A549 (cell line): ENCODE measurements around the gene PSME3.

ENCODE experiments used
- CBX2 ChIP-seq: fragments of 200-600 bp; sonication (generic); IDR thresholded peaks from 2 replicates; pipeline ENCODE4 v1.6.1; 2016; ENCODE audit warnings: low read depth, mild to moderate bottlenecking, borderline replicate concordance
- CEBPB ChIP-seq, 2 experiments: fragments of >200 bp in 1 of 2; sonication (Bioruptor Twin) in 1 of 2; formaldehyde crosslinking in 1 of 2; IDR thresholded peaks; 2 replicates each; pipeline ENCODE4 v1.6.1; 2012 to 2016
- CHD2 ChIP-seq: fragments of 150-350 bp; IDR thresholded peaks from 2 replicates; pipeline ENCODE4 v1.6.1; 2014; ENCODE audit warnings: low read length; ENCODE audit not compliant: partially characterized antibody
- EP300 ChIP-seq, 2 experiments: fragments of >200 bp; sonication (Bioruptor Twin); formaldehyde crosslinking; IDR thresholded peaks; 2 replicates in 1 of 2; 3 replicates in 1 of 2; pipeline ENCODE4 v1.6.1; 2016 to 2017
- JUN ChIP-seq, 2 experiments: fragments of >200 bp; sonication (Bioruptor Twin); formaldehyde crosslinking; IDR thresholded peaks; 2 replicates in 1 of 2; 3 replicates in 1 of 2; pipeline ENCODE4 v1.6.1; 2016 to 2017
- POLR2A ChIP-seq: IDR thresholded peaks from 2 replicates; pipeline ENCODE4 v1.6.1; 2012; ENCODE audit warnings: mild to moderate bottlenecking, low read length
- ZC3H11A ChIP-seq: fragments of 450-650 bp; IDR thresholded peaks from 2 replicates; pipeline ENCODE4 v1.6.1; 2014; ENCODE audit warnings: antibody characterized with exemption, mild to moderate bottlenecking
- TF ChIP-seq, protein P1 (sequence below): fragments of >200 bp; sonication (Bioruptor Twin); formaldehyde crosslinking; IDR thresholded peaks from 3 replicates; pipeline ENCODE4 v1.5.1; 2016
- TF ChIP-seq, protein P2 (sequence below): fragments of 200-600 bp; sonication (generic); IDR thresholded peaks from 2 replicates; pipeline ENCODE4 v1.6.1; 2016; ENCODE audit warnings: antibody characterized with exemption, mild to moderate bottlenecking, moderate library complexity
- TF ChIP-seq, protein P3 (sequence below): IDR thresholded peaks from 2 replicates; pipeline ENCODE4 v1.6.1; 2012

DNA sequence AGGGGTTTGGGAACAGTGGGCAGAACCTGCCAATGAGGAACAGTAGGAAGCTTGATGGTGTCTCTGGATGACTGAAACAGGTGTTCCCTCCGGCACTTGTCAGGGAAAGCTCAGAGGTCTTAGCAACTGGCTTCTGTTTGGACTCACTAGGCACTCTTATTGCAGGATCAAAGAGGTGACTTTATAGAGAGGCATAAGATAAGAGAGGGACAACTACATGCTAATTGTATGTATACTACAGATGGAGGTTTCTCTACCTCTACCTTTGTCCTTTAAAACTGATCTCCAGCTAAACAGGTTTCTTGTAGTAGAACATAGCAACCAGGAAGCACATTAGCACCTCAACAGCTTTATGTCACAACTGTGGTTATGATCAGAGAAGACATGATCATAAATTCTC is 26.9 kb upstream of the PSME3 start:
- TF ChIP-seq, protein P1, sequence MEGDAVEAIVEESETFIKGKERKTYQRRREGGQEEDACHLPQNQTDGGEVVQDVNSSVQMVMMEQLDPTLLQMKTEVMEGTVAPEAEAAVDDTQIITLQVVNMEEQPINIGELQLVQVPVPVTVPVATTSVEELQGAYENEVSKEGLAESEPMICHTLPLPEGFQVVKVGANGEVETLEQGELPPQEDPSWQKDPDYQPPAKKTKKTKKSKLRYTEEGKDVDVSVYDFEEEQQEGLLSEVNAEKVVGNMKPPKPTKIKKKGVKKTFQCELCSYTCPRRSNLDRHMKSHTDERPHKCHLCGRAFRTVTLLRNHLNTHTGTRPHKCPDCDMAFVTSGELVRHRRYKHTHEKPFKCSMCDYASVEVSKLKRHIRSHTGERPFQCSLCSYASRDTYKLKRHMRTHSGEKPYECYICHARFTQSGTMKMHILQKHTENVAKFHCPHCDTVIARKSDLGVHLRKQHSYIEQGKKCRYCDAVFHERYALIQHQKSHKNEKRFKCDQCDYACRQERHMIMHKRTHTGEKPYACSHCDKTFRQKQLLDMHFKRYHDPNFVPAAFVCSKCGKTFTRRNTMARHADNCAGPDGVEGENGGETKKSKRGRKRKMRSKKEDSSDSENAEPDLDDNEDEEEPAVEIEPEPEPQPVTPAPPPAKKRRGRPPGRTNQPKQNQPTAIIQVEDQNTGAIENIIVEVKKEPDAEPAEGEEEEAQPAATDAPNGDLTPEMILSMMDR: no peak
- no peak for TF ChIP-seq POLR2A
- no peak for TF ChIP-seq EP300 (IDR thresholded peaks at IDR 0.05)
- TF ChIP-seq JUN (IDR thresholded peaks at IDR 0.05): no peak
- TF ChIP-seq, protein P2, sequence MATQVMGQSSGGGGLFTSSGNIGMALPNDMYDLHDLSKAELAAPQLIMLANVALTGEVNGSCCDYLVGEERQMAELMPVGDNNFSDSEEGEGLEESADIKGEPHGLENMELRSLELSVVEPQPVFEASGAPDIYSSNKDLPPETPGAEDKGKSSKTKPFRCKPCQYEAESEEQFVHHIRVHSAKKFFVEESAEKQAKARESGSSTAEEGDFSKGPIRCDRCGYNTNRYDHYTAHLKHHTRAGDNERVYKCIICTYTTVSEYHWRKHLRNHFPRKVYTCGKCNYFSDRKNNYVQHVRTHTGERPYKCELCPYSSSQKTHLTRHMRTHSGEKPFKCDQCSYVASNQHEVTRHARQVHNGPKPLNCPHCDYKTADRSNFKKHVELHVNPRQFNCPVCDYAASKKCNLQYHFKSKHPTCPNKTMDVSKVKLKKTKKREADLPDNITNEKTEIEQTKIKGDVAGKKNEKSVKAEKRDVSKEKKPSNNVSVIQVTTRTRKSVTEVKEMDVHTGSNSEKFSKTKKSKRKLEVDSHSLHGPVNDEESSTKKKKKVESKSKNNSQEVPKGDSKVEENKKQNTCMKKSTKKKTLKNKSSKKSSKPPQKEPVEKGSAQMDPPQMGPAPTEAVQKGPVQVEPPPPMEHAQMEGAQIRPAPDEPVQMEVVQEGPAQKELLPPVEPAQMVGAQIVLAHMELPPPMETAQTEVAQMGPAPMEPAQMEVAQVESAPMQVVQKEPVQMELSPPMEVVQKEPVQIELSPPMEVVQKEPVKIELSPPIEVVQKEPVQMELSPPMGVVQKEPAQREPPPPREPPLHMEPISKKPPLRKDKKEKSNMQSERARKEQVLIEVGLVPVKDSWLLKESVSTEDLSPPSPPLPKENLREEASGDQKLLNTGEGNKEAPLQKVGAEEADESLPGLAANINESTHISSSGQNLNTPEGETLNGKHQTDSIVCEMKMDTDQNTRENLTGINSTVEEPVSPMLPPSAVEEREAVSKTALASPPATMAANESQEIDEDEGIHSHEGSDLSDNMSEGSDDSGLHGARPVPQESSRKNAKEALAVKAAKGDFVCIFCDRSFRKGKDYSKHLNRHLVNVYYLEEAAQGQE: no peak
- TF ChIP-seq CEBPB (IDR thresholded peaks at IDR 0.05): no peak
- no peak for TF ChIP-seq CHD2
- TF ChIP-seq, protein P3, sequence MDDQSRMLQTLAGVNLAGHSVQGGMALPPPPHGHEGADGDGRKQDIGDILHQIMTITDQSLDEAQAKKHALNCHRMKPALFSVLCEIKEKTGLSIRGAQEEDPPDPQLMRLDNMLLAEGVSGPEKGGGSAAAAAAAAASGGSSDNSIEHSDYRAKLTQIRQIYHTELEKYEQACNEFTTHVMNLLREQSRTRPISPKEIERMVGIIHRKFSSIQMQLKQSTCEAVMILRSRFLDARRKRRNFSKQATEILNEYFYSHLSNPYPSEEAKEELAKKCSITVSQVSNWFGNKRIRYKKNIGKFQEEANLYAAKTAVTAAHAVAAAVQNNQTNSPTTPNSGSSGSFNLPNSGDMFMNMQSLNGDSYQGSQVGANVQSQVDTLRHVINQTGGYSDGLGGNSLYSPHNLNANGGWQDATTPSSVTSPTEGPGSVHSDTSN: no peak
- no peak for TF ChIP-seq CBX2
- no peak for TF ChIP-seq ZC3H11A
